CD4-positive, alpha-beta T cell treated with Interleukin-4 for 1 hour (primary cell): ENCODE results near the gene SNAPIN.

Experiments
- DNase-seq, 2 donors: peaks; one replicate each; pipeline ENCODE4 v3.0.0-alpha.2; 2020 to 2022

The SNAPIN gene

DNA sequence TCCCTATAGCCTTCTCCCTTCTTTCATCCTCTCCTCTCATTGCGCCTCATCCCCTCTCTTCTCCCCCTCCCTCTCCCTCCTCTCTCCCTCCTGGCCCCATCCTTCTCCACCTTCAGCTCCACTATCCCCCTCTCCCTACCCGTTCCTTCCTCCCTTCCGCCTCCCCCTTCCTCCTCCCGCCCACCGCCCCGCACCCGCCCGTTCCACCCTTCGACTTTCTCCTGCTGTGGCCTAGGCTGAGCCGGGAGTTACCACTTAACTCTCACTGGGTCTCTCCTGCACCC is 21.6 kb downstream of the SNAPIN start:
- no peak for DNase-seq

DNA sequence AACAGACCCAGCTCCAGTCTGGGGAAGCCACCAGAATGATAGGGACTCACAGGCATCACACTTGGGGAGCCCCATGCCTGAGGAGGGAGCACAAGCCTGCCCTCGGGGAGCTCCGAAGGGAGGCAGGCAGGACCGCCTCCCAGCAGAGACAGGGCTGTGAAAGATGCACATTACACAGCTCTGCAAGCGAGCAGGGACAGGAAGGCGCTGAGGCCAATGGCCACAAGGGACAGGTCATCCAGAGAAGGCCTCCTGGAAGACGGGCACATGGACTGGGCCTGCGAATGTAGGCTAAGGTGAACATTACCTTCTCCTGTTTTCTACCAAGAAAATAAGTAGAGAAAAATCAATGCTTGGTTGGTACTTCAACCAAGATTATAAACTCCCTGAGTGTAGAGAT is 24.2 kb downstream of the SNAPIN start:
- DNase-seq = no peak

DNA sequence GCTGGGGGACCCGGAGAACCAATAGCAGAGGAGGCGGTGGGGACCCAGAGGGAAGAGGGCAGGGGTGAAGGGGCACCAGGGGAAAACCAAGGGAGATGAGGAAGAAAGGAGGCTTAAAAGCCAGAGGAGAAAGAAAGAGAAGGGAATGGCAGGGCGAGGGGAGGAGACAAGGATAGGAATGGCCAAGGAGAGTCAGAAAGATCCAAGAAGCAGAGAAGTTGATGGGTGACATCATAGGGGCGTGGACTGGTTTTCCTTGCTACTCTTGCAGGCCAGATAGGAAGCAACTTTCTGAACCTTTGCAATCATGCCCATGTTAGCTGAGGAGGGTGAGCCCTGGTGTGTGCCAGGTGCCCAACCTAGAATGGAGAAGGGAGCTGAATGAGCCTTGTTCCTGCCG is 25.4 kb downstream of the SNAPIN start:
- no peak for DNase-seq

DNA sequence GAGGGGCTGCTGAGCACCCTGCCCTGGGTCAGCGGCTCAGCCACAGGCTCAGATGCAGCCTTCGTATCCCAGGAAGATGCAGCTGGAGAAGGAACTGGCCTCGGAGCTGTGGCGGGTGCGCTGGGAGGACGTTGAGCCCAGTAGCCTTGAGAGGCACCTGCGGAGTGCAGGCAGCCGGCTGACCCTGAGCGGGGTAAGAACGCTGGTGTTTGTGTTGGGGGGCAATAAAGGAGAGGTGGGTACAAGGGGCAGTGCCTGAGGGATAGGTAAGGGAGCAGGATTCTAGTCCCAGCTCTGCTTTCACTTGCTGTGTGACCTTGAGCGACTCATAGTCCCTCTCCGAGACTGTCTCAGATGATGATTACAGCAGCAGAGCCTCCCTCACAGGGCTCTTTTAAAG is 26.4 kb downstream of the SNAPIN start:
- no peak for DNase-seq

DNA sequence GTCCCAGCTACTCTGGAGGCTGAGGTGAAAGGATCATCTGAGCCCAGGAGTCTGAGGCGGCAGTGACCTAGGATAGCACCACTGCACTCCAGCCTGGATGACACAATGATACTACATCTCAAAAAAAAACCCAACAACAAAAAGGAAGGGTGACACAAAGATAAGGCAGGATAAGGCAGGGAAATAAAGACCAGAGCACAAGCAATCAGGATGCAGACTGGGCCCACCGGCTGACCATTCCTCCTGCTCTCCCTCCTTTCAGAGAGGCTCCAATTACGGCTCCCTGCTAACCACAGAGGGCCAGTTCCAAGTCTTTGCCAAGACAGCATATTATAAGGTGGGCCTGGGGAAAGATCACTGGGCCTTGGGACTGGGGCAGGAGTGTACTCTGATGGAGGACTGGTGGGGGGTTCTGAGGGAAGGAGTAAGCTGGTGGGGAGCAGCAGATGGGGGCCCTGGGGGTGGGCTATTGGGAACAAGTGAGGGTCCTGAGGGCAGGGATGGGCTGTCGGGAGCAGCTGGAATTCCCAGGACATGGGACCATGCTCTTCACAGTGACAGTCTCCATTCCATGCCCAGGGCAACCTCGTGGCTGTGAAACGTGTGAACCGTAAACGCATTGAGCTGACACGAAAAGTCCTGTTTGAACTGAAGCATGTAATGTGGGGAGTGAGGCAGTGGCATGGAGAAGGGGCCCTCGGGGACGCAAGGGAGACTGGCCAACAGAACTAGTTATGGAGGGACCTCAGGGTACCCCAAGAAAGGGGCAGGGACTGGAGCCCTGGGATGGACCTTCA is 27.2 kb downstream of the SNAPIN start:
- no peak for DNase-seq

DNA sequence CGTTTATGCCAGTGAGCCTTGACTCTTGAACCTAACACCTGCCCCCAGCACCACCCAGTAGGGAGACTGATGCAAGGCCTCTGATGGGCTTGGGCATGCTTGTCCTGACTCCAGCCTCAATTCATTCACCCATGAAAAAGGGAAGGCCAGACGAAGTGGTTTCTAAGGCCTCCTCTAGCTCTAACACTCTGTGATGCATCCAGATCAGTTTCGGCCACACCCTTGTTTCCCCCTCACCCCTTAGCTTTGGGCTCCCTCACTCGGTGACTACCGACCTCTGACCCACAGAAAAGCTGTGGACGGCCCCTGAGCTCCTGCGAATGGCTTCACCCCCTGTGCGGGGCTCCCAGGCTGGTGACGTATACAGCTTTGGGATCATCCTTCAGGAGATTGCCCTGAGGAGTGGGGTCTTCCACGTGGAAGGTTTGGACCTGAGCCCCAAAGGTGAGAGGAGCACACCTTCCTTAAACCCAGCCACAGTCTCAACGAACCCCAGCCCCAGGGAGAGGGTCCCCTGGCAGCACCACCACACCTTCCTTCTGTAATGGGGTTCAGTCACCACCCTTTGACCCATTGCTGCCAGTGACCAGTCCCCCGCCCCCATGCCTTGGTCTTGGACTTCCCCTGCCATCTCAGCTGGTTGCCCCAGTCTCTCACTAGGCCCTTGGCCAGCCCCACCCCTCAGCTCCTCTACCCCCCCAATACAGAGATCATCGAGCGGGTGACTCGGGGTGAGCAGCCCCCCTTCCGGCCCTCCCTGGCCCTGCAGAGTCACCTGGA is 29.0 kb downstream of the SNAPIN start:
- no peak for DNase-seq

DNA sequence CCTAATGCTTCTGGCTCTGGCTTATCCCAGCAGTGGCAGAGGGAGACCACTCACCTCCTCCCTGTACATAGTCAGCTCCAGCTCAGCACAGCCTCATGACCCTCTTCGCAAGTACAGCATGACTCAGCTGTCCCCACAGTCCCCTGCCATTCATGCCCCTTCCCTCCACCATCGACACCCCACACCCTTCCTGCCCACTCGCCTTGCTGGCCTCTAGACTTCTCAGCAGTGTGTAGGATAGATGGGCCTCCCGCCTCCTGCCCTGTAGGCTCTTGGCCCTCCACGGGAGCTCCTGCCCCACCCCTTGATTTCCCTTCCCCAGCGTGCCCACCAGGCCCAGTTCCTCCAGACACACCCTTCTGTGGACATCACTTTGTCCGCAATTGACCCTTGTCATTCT is 29.8 kb downstream of the SNAPIN start:
- no peak for DNase-seq

DNA sequence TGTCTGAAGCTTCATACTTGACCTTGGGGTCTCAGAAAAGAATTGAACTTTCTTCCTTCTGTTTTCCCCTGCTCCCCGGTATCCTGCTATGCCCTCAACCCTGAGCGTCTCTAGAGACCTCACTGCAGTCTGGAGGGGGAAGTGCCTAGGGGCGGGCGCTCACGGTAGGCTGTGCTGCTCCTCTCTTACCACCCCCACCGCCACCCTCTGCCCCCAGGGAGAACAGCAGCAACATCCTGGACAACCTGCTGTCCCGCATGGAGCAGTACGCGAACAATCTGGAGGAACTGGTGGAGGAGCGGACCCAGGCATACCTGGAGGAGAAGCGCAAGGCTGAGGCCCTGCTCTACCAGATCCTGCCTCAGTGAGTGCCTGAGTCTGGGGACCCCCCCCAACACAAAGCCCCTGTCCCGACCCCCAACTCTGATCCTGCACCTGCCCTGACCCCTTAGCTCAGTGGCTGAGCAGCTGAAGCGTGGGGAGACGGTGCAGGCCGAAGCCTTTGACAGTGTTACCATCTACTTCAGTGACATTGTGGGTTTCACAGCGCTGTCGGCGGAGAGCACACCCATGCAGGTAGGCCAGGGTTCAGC is 30.3 kb downstream of the SNAPIN start:
- DNase-seq = no peak

DNA sequence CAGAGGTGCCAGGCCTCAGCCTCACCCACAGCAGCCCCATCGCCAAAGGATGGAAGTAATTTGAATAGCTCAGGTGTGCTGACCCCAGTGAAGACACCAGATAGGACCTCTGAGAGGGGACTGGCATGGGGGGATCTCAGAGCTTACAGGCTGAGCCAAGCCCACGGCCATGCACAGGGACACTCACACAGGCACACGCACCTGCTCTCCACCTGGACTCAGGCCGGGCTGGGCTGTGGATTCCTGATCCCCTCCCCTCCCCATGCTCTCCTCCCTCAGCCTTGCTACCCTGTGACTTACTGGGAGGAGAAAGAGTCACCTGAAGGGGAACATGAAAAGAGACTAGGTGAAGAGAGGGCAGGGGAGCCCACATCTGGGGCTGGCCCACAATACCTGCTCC is 35.0 kb downstream of the SNAPIN start:
- DNase-seq = no peak

DNA sequence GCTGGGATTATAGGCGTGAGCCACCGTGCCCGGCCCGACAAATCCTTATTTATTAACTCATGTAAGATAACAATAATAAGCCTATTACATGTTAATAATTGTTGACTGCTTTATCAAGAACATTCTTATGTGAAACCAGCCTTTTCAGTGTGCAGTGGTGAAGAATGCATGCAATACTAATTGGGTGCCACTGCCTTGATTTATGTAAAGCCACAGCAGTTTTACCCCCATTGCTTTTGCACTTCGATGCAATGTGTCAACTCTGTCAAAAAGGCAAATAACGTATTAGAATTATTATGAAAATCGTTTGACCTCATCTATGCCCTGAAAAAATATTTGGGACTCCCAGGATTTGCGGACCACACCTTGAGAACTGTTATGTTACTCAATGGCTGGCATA is 38.2 kb downstream of the SNAPIN start:
- DNase-seq = no peak

DNA sequence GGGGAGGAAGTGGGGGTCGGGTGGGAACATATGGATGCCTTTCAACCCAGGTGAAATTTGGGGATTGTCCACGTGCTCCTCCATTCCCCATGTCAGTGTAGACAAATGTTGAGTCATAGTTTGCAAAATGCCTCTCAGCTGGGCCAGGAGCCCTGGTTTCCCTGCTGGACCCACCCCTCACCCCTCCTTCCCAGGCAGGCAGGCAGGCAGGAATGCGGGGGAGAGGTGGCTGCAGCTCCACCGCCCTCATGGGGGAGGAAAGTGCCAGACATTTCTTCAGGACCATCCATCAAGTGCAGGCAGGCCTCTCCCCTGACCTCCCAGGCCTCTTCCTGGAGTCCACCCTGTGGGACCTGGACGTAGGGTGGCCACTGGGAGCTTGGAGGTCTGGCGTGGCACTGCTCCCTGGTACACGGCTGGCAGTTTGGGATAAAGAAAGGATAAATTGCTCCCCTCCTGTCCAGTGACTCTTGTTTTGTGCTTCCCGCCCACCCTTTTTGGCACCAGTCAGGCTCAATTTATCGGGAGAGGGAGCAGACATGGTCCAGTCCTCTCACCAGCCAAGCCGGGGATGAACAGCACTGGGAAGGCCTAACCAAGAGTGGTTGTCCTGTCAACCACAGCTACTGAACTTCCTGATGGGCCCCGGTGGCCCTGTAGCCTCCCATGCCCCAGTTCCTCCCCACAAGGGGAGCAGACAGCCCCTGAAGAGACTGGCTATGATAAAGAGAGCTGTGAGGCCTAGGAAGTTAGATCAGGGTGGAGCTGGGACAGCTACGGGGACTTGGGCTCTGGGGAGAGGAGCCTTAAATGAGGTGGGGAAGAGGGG is 38.9 kb downstream of the SNAPIN start:
- DNase-seq = no peak

DNA sequence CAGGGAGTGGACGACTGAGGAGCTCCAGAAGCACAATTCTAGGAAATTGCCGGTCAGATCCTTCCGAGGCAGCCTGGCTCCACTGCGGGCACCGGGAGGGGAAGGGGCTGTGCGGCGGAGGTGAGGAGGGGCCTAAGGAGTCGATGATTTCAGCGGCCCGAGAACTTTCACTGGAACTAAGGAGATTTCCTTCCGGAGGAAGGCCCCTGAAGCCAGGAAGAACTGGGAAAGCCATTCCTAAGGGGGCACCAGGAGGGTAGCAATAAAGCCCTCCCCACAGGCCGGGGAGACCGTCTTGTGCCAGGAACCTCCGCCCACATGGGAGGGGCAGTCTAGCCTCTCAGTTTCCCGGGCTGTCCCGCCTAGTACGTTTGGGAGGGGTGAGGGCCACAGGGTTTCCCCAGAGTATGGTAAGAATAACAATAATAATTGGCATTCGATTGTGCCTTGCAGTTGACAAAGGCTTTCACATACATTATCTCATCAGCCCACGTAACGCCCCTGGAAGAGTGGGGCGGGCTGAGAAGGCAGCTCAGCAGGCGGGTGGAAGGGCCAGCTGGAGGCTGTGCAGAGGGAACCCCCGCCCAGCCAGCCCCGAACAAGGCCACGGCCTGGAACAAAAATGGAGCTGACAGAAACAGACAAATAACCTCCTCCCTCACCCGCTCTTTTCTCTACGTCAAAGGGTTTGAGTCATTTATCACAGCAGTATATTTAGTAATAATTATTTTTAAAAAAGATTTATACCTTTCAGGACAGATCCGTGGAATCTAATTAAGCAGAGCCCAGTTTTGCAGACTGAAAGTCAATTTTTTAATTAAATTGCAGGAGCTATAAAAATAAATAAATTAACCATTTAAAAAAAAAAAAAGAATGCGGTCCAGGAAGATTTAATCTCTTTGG is 39.8 kb downstream of the SNAPIN start:
- DNase-seq = no peak

DNA sequence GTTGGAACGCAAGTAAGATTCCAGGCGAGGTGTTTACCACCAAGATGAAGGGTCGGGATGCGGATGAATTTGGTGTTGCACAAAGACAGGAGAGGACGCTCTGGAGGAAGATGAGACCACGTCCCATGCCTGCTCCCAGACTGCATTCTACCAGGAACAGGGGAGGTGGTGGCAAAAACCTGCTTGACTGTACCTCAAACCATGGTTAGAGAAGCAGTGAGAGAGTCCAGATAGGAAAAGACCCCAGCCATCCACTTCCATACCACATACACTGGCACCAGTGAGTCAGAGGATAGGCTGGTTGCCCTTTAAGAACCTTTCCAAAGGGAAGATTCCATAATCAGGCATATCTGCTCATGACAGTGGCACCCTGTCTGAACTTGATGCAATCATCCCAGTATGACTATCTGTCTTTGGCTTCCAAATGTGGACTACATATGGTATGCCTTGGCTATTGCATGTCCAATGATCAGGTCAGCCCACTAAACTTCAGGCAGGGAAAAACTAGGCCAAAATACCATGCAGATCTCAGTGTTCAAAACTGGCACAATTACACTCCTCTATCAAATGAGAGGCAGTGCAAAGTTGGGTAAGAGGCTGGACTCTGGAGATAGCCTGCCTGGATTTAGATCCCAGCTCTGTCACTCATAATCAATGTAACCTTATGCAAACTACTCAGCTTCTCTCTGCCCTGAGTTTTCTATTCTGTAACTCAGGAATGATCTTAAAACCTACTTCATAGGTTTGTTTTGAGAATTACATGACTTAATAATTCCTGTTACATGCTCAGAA is 40.6 kb downstream of the SNAPIN start:
- DNase-seq = no peak

DNA sequence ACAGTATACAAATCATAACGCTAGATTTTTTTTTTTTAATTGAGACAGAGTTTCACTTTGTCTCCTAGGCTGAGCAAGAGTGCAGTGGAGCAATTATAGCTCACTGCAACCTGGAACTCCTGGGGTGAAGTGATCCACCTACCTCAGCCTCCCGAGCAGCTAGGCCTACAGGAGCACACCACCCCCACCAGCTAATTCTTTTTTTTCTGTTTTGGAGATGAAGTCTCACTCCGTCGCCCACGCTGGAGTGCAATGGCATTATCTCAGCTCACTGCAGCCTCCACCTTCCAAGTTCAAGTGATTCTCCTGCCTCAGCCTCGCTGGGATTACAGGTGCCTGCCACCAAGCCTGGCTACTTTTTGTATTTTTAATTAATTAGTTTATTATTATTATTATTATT is 41.3 kb downstream of the SNAPIN start:
- no peak for DNase-seq

DNA sequence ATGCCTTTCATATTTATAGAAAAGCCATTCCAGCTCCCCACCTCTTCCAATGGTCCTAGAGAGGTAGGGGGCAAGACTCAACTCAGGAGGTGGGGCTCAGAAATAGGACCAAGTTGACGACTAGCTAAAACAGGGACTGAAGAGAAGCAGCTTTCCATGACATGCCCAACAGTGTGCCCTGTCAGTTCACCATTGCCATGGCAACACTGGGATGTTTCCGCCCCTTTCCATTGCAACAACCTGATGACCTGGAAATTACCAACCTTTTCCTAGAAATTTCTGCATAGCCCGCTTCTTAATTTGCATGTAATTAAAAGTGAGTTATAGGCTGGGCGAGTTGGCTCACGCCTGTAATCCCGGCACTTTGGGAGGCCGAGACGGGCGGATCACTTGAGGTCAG is 47.0 kb downstream of the SNAPIN start:
- DNase-seq = no peak

DNA sequence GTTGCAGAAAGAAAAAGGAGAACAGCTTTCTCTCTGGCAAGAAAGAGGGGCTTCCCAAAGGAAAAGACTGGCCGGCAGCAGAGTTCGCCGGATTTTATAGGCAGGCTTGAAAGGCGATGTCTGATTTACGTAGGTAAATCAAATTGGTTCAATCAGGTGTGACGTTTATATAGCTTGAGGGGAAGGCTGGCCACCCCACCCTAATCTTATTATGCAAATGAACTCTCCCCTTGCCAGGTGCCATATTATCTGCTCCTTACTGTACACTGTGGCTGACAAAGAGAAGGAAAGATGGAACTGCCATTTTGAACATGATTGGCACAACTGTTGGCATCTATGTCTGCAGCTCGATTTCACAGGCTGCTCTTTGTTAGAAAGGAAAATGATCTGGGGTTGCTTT is 52.5 kb downstream of the SNAPIN start:
- DNase-seq = no peak
